ENCODE data around the gene SLC1A2.

Gene SLC1A2

GRCh38 chr11:35323076-35323868 is 96.1 kb downstream of the SLC1A2 start:
- DNase-seq = no peak

- peak; percentile 59 for DNase-seq
These were observed 96.9 kb downstream of the SLC1A2 start for GRCh38 chr11:35322318-35322979.

- peak; percentile 59 for DNase-seq
These were observed 97.6 kb downstream of the SLC1A2 start for GRCh38 chr11:35321532-35322317.

GRCh38 chr11:35321111-35321510 is 98.2 kb downstream of the SLC1A2 start:
- no peak for DNase-seq

GRCh38 chr11:35318977-35319925 is 100.1 kb downstream of the SLC1A2 start:
- no peak for DNase-seq

GRCh38 chr11:35318309-35318708 is 101.0 kb downstream of the SLC1A2 start:
- no peak for DNase-seq

- DNase-seq = no peak
These were observed 102.1 kb downstream of the SLC1A2 start for GRCh38 chr11:35317253-35317652.

- no peak for DNase-seq
These were observed 103.2 kb downstream of the SLC1A2 start for GRCh38 chr11:35316161-35316560.

GRCh38 chr11:35313760-35314153 is 105.6 kb downstream of the SLC1A2 start:
- no peak for DNase-seq

- no peak for DNase-seq
These were observed 106.1 kb downstream of the SLC1A2 start for GRCh38 chr11:35313066-35313759.

GRCh38 chr11:35311331-35311730 is 108.0 kb downstream of the SLC1A2 start:
- DNase-seq = no peak

GRCh38 chr11:35308157-35308556 is 111.2 kb downstream of the SLC1A2 start:
- no peak for DNase-seq

- DNase-seq = no peak
These were observed 112.1 kb downstream of the SLC1A2 start for GRCh38 chr11:35307221-35307621.

GRCh38 chr11:35305670-35306382 is 113.5 kb downstream of the SLC1A2 start:
- peak; percentile 13 for DNase-seq

- no peak for DNase-seq
These were observed 114.4 kb downstream of the SLC1A2 start for GRCh38 chr11:35304900-35305460.

GRCh38 chr11:35304386-35304775 is 115.0 kb downstream of the SLC1A2 start:
- DNase-seq = no peak

- no peak for DNase-seq
These were observed 115.6 kb downstream of the SLC1A2 start for GRCh38 chr11:35303596-35304385.

GRCh38 chr11:35302398-35302797 is 117.0 kb downstream of the SLC1A2 start:
- DNase-seq = no peak

GRCh38 chr11:35298369-35298768 is 121.0 kb downstream of the SLC1A2 start:
- DNase-seq = no peak

- DNase-seq = no peak
These were observed 123.6 kb downstream of the SLC1A2 start for GRCh38 chr11:35295751-35296150.

Data from NCI-H1105 (cell line).